Activated CD8-positive, alpha-beta memory T cell treated with anti-CD3 and anti-CD28 coated beads, Interleukin-2, amount 50 U/mL, for 4 hours (primary cell): Measurements from ENCODE around the gene RTRAF.

ENCODE experiments used
- DNase-seq: peaks from one replicate; pipeline ENCODE4 v3.0.0-alpha.2; 2020

The RTRAF gene

GRCh38 chr14:52021957-52022600, 32.7 kb downstream of the RTRAF start:
- no peak for DNase-seq

GRCh38 chr14:52023518-52023917, 34.2 kb downstream of the RTRAF start:
- no peak for DNase-seq

GRCh38 chr14:52025310-52025709, 36.0 kb downstream of the RTRAF start:
- DNase-seq = no peak

- no peak for DNase-seq
Measured at GRCh38 chr14:52026017-52026660, 36.8 kb downstream of the RTRAF start.

- DNase-seq = no peak
Measured at GRCh38 chr14:52026901-52027300, 37.6 kb downstream of the RTRAF start.

GRCh38 chr14:52029881-52030280, 40.5 kb downstream of the RTRAF start:
- no peak for DNase-seq

GRCh38 chr14:52031781-52032180, 42.4 kb downstream of the RTRAF start:
- DNase-seq = no peak

GRCh38 chr14:52032204-52032801, 43.0 kb downstream of the RTRAF start:
- DNase-seq = no peak

GRCh38 chr14:52033101-52033642, 43.8 kb downstream of the RTRAF start:
- DNase-seq = no peak

- no peak for DNase-seq
Measured at GRCh38 chr14:52039124-52039815, 49.9 kb downstream of the RTRAF start.

- no peak for DNase-seq
Measured at GRCh38 chr14:52040598-52040997, 51.3 kb downstream of the RTRAF start.

- no peak for DNase-seq
Measured at GRCh38 chr14:52042371-52043289, 53.3 kb downstream of the RTRAF start.

GRCh38 chr14:52043690-52044089, 54.3 kb downstream of the RTRAF start:
- peak; percentile 27 for DNase-seq

GRCh38 chr14:52044791-52045522, 55.6 kb downstream of the RTRAF start:
- no peak for DNase-seq

GRCh38 chr14:52046376-52046917, 57.1 kb downstream of the RTRAF start:
- no peak for DNase-seq

- DNase-seq = no peak
Measured at GRCh38 chr14:52048116-52048515, 58.8 kb downstream of the RTRAF start.

- no peak for DNase-seq
Measured at GRCh38 chr14:52048641-52049204, 59.4 kb downstream of the RTRAF start.

- no peak for DNase-seq
Measured at GRCh38 chr14:52049271-52049670, 59.9 kb downstream of the RTRAF start.

GRCh38 chr14:52049721-52050588, 60.6 kb downstream of the RTRAF start:
- no peak for DNase-seq

GRCh38 chr14:52051251-52051650, 61.9 kb downstream of the RTRAF start:
- no peak for DNase-seq
